HEK293T (cell line): ENCODE results near the gene WWOX.

Experiments
- ARNT ChIP-seq: fragments of 450-650 bp; IDR thresholded peaks from 2 replicates; pipeline ENCODE4 v1.6.1; 2017; ENCODE audit warnings: mild to moderate bottlenecking
- FOXK2 ChIP-seq: fragments of 450-650 bp; IDR thresholded peaks from 2 replicates; pipeline ENCODE4 v1.6.1; 2016; ENCODE audit warnings: mild to moderate bottlenecking
- FOXM1 ChIP-seq: fragments of 450-650 bp; IDR thresholded peaks from 2 replicates; pipeline ENCODE4 v1.6.1; 2017; ENCODE audit warnings: mild to moderate bottlenecking, borderline replicate concordance
- SP1 ChIP-seq: fragments of 450-650 bp; IDR thresholded peaks from 2 replicates; pipeline ENCODE4 v1.6.1; 2017
- ZNF384 ChIP-seq: fragments of 450-650 bp; IDR thresholded peaks from 2 replicates; pipeline ENCODE4 v1.6.1; 2016

DNA sequence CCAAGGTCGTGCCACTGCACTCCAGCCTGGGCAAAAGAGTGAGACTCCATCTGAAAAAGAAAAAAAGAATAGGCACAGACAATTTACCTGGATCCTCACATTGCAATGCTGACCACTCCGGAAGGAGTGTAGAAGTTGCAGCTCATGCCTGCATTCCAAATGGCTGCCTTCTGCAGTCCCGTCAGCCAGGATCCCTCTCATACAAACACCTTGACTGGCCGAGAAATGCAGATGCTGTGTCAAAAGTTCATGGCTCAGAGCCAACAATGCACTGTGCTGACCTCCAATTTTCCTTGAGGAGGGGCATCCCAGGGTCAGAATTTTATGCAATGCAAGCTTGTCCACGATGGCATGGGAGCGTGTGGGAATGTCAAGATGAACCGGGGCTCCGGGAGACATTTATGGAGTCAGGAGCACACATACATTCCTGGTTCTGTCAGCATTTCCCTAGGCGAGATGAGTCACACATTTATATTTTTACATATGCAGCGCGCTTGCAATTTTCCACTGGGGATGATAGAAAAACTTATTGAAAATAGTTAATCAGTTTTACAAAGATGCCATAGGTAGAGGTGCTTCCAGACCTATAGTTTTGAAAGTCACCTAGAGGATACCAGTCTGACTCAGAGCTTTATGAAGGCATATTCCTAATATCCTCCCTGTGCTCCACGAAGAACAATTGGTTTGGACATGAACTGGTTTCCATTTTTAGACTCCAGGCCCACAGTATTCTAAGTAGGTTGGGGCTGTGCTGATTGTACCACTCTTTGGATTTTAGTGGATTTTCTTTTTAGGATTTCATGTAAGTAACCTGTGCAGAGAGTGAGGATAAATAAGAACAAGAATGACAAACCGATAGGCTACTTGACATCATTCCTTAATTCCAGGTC, 886.5 kb downstream of the WWOX start:
- TF ChIP-seq ARNT (no peak), SP1 (no peak), FOXK2 (no peak), ZNF384 (no peak), FOXM1 (no peak)
